Measurements from ENCODE around the gene B4GALNT4. TPM values are rescaled to one million over a fixed set of nuclear protein-coding genes. Genes with fewer than 3 reads are reported as not detected.
A peak's percentile ranks its signal among the peaks of the same experiment; 100 is the strongest.
"Not testable (repeated sequence)": the region's sequence is repeated elsewhere in the genome, so short reads cannot be mapped to it uniquely, and the experiment has no call there.

B4GALNT4 gene
- total RNA-seq, 3 donors from 2014 or later (not counting 1 experiment from before 2014, with no cell fraction given) = 0.66 to 1.5 (median 1.5) TPM

- ATAC-seq = no peak
- H3K36me3 ChIP-seq (ENCODE audit: control insufficient read depth, insufficient read depth, low read length) = peaks cover 29% of the 10 kb centered on the region
- no peaks in the 10 kb centered on the region for H3K36me3 Mint-ChIP-seq
- peaks cover 57% of the 10 kb centered on the region for H3K4me1 ChIP-seq (ENCODE audit: control insufficient read depth, insufficient read depth, low read length)
- no peaks in the 10 kb centered on the region for H3K9me3 ChIP-seq (ENCODE audit: control insufficient read depth, insufficient read depth, low read length)
- H3K27ac Mint-ChIP-seq = peak overlapping the region; percentile 73 to 82
- no peak overlapping the region for H3K27ac ChIP-seq (ENCODE audit: low read length)
- 87% methylated on average over 15 of the region's 15 CpGs for WGBS (ENCODE audit: insufficient coverage)
- peak; percentile 18 to 34 for DNase-seq
- H3K4me3 Mint-ChIP-seq = no peak overlapping the region
- H3K27me3 Mint-ChIP-seq (ENCODE audit: low read depth in 2 of 2) = no peaks in the 10 kb centered on the region
- no peaks in the 10 kb centered on the region for H3K9me3 Mint-ChIP-seq
- intact Hi-C loops (cut with micrococcal nuclease) = loop anchor here (5.0 kb wide), 1 partner anchor 99 kb away; the partner anchor contains the start of gene RNH1
- TF ChIP-seq, protein P1, sequence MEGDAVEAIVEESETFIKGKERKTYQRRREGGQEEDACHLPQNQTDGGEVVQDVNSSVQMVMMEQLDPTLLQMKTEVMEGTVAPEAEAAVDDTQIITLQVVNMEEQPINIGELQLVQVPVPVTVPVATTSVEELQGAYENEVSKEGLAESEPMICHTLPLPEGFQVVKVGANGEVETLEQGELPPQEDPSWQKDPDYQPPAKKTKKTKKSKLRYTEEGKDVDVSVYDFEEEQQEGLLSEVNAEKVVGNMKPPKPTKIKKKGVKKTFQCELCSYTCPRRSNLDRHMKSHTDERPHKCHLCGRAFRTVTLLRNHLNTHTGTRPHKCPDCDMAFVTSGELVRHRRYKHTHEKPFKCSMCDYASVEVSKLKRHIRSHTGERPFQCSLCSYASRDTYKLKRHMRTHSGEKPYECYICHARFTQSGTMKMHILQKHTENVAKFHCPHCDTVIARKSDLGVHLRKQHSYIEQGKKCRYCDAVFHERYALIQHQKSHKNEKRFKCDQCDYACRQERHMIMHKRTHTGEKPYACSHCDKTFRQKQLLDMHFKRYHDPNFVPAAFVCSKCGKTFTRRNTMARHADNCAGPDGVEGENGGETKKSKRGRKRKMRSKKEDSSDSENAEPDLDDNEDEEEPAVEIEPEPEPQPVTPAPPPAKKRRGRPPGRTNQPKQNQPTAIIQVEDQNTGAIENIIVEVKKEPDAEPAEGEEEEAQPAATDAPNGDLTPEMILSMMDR (IDR thresholded peaks at IDR 0.05) = no peak
- peaks cover 4 to 25% of the 10 kb centered on the region in 2 donors for H3K4me1 Mint-ChIP-seq
- H3K27me3 ChIP-seq (ENCODE audit: control insufficient read depth, insufficient read depth, low read length) = no peaks in the 10 kb centered on the region
- no peak overlapping the region for H3K4me3 ChIP-seq (ENCODE audit: low read length)
These were observed 39.1 kb downstream of the B4GALNT4 start for GRCh38 chr11:408154-409007.

- intact Hi-C loops (cut with micrococcal nuclease) = loop anchor here (5.0 kb wide), 1 partner anchor 98 kb away; the partner anchor contains the start of gene RNH1
- Histone ChIP-seq H3K4me3 (ENCODE audit: low read length) (no peak overlapping the region), H3K36me3 (ENCODE audit: control insufficient read depth, insufficient read depth, low read length) (peaks cover 29% of the 10 kb centered on the region), H3K27ac (ENCODE audit: low read length) (no peak overlapping the region), H3K9me3 (ENCODE audit: control insufficient read depth, insufficient read depth, low read length) (no peaks in the 10 kb centered on the region), H3K4me1 (ENCODE audit: control insufficient read depth, insufficient read depth, low read length) (peaks cover 64% of the 10 kb centered on the region), H3K27me3 (ENCODE audit: control insufficient read depth, insufficient read depth, low read length) (no peaks in the 10 kb centered on the region)
- Mint-ChIP-seq H3K27me3 (ENCODE audit: low read depth in 2 of 2) (no peaks in the 10 kb centered on the region), H3K27ac (peak overlapping the region; percentile 24 to 73), H3K36me3 (no peaks in the 10 kb centered on the region), H3K4me1 (peaks cover 6 to 29% of the 10 kb centered on the region in 2 donors), H3K4me3 (no peak overlapping the region), H3K9me3 (no peaks in the 10 kb centered on the region)
- DNase-seq = peak; percentile 16 to 31
- WGBS (ENCODE audit: insufficient coverage) = 79% methylated on average over 7 of the region's 7 CpGs
- ATAC-seq = no peak
- TF ChIP-seq, protein P1 (IDR thresholded peaks at IDR 0.05) = no peak
These were observed 39.8 kb downstream of the B4GALNT4 start for GRCh38 chr11:409008-409599.

- Mint-ChIP-seq H3K4me1 (peaks cover 12 to 36% of the 10 kb centered on the region in 2 donors), H3K9me3 (no peaks in the 10 kb centered on the region), H3K27me3 (ENCODE audit: low read depth in 2 of 2) (no peaks in the 10 kb centered on the region), H3K36me3 (no peaks in the 10 kb centered on the region), H3K4me3 (no peak overlapping the region), H3K27ac (peak overlapping the region; percentile 24 to 50)
- no peaks in the 10 kb centered on the region for H3K27me3 ChIP-seq (ENCODE audit: control insufficient read depth, insufficient read depth, low read length)
- peak; percentile 18 to 28 for DNase-seq
- 74% methylated on average over 18 of the region's 18 CpGs for WGBS (ENCODE audit: insufficient coverage)
- TF ChIP-seq, protein P1 (IDR thresholded peaks at IDR 0.05) = no peak
- H3K9me3 ChIP-seq (ENCODE audit: control insufficient read depth, insufficient read depth, low read length) = no peaks in the 10 kb centered on the region
- intact Hi-C loops (cut with micrococcal nuclease) = loop anchor here (5.0 kb wide), 1 partner anchor 97 kb away; the partner anchor contains the start of gene RNH1
- no peak overlapping the region for H3K4me3 ChIP-seq (ENCODE audit: low read length)
- H3K4me1 ChIP-seq (ENCODE audit: control insufficient read depth, insufficient read depth, low read length) = peaks cover 67% of the 10 kb centered on the region
- no peak for ATAC-seq
- H3K27ac ChIP-seq (ENCODE audit: low read length) = peak overlapping the region; percentile 21
- H3K36me3 ChIP-seq (ENCODE audit: control insufficient read depth, insufficient read depth, low read length) = peaks cover 29% of the 10 kb centered on the region
These were observed 40.5 kb downstream of the B4GALNT4 start for GRCh38 chr11:409600-410483.

DNA sequence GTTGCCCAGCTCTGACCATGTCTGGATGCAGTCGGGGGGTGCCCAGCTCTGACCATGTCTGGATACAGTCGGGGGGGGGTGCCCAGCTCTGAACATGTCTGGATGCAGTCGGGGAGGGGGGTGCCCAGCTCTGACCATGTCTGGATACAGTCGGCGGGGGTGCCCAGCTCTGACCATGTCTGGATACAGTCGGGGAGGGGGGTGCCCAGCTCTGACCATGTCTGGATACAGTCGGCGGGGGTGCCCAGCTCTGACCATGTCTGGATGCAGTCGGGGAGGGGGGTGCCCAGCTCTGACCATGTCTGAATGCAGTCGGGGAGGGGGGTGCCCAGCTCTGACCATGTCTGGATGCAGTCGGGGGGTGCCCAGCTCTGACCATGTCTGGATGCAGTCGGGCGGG, 41.4 kb downstream of the B4GALNT4 start:
- intact Hi-C loops (cut with micrococcal nuclease); ATAC-seq: not testable (repeated sequence)
- H3K4me1 ChIP-seq (ENCODE audit: control insufficient read depth, insufficient read depth, low read length) = peaks cover 72% of the 10 kb centered on the region

DNA sequence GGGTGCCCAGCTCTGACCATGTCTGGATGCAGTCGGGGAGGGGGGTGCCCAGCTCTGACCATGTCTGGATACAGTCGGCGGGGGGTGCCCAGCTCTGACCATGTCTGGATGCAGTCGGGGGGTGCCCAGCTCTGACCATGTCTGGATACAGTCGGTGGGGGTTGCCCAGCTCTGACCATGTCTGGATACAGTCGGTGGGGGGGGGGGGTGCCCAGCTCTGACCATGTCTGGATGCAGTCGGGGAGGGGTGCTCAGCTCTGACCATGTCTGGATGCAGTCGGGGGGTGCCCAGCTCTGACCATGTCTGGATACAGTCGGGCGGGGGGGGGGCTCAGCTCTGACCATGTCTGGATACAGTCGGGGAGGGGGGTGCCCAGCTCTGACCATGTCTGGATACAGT, 42.2 kb downstream of the B4GALNT4 start:
- H3K27ac ChIP-seq (ENCODE audit: low read length); H3K9me3 ChIP-seq (ENCODE audit: control insufficient read depth, insufficient read depth, low read length); H3K27ac Mint-ChIP-seq; H3K27me3 ChIP-seq (ENCODE audit: control insufficient read depth, insufficient read depth, low read length); ATAC-seq; H3K4me3 Mint-ChIP-seq; H3K9me3 Mint-ChIP-seq; H3K4me3 ChIP-seq (ENCODE audit: low read length); H3K36me3 Mint-ChIP-seq; DNase-seq; intact Hi-C loops (cut with micrococcal nuclease); H3K27me3 Mint-ChIP-seq (ENCODE audit: low read depth in 2 of 2): not testable (repeated sequence)
- H3K4me1 Mint-ChIP-seq = peaks cover 17 to 45% of the 10 kb centered on the region in 2 donors
- Histone ChIP-seq H3K4me1 (ENCODE audit: control insufficient read depth, insufficient read depth, low read length) (peaks cover 72% of the 10 kb centered on the region), H3K36me3 (ENCODE audit: control insufficient read depth, insufficient read depth, low read length) (peaks cover 19% of the 10 kb centered on the region)
- WGBS (ENCODE audit: insufficient coverage) = 95% methylated on average over 5 of the region's 11 CpGs

More for the DNA sequence above, 41.4 kb downstream of the B4GALNT4 start:
- H3K9me3 ChIP-seq (ENCODE audit: control insufficient read depth, insufficient read depth, low read length); H3K4me3 ChIP-seq (ENCODE audit: low read length); H3K27me3 Mint-ChIP-seq (ENCODE audit: low read depth in 2 of 2); H3K4me3 Mint-ChIP-seq; H3K27ac Mint-ChIP-seq; H3K9me3 Mint-ChIP-seq; H3K27ac ChIP-seq (ENCODE audit: low read length); DNase-seq; H3K27me3 ChIP-seq (ENCODE audit: control insufficient read depth, insufficient read depth, low read length); H3K36me3 Mint-ChIP-seq: not testable (repeated sequence)
- peaks cover 12 to 37% of the 10 kb centered on the region in 2 donors for H3K4me1 Mint-ChIP-seq
- peaks cover 23% of the 10 kb centered on the region for H3K36me3 ChIP-seq (ENCODE audit: control insufficient read depth, insufficient read depth, low read length)
- 90% methylated on average over 12 of the region's 13 CpGs for WGBS (ENCODE audit: insufficient coverage)
